Right atrium auricular region (tissue), 2 donors: Measurements from ENCODE around the gene GSDME. TPM values are rescaled to one million over a fixed set of nuclear protein-coding genes. Genes with fewer than 3 reads are reported as not detected.
A peak's percentile ranks its signal among the peaks of the same experiment; 100 is the strongest.

Experiments used
- DNase-seq: peaks from one replicate; pipeline ENCODE4 v3.0.0-alpha.2; 2019; ENCODE audit warnings: low spot score
- H3K27ac ChIP-seq, 2 donors: fragments of 200-600 bp; sonication (generic); 1 replicate in 1 of 2; 2 replicates in 1 of 2; pipeline ENCODE4 v1.5.1; 2016 to 2019
- H3K27me3 ChIP-seq, 2 donors: fragments of 200-600 bp; sonication (generic); one replicate each; pipeline versions ENCODE4 v1.5.1 to v1.6.0; 2017 to 2019
- H3K36me3 ChIP-seq: fragments of 200-600 bp; sonication (generic); one replicate; pipeline ENCODE4 v1.5.1; 2016
- H3K4me1 ChIP-seq, 2 donors: fragments of 200-600 bp; sonication (generic); one replicate each; pipeline versions ENCODE4 v1.5.1 to v1.6.0; 2017 to 2019
- H3K4me3 ChIP-seq, 2 donors: fragments of 200-600 bp; sonication (generic); 1 replicate in 1 of 2; 2 replicates in 1 of 2; pipeline ENCODE4 v1.5.1; 2017 to 2019; ENCODE audit warnings: mild to moderate bottlenecking in 1 of 2, moderate library complexity in 1 of 2
- H3K9me3 ChIP-seq, 2 donors: fragments of 200-600 bp; sonication (generic); one replicate each; pipeline ENCODE4 v1.5.1; 2019
- CTCF ChIP-seq, 2 donors: fragments of 200-600 bp; sonication (generic); IDR thresholded peaks; one replicate each; pipeline ENCODE4 v1.5.1; 2019; ENCODE audit warnings: antibody characterized with exemption in 2 of 2
- total RNA-seq, 2 donors: library from RNA; depleted of rRNA; stranded (reverse); fragments of >200 nt; gene quantifications; one replicate each; pipeline ENCODE4 v1.1.0, GENCODE V29; 2016

Gene GSDME
- total RNA-seq, 2 donors from 2014 or later: 7.7 to 11.9 TPM

- no peak overlapping the region for H3K27ac ChIP-seq
- peaks cover 0 to 5% of the 10 kb centered on the region in 2 donors for H3K4me1 ChIP-seq
- TF ChIP-seq CTCF (IDR thresholded peaks at IDR 0.05): no peak
- no peaks in the 10 kb centered on the region for H3K36me3 ChIP-seq
- H3K4me3 ChIP-seq: no peak overlapping the region
- DNase-seq: no peak
- H3K27me3 ChIP-seq: no peaks in the 10 kb centered on the region
- no peaks in the 10 kb centered on the region for H3K9me3 ChIP-seq
These were observed 23.8 kb upstream of the GSDME start for GRCh38 chr7:24781106-24781505.

- H3K27ac ChIP-seq: peak overlapping the region; percentile 17 to 46
- no peaks in the 10 kb centered on the region for H3K9me3 ChIP-seq
- TF ChIP-seq CTCF (IDR thresholded peaks at IDR 0.05): no peak
- H3K27me3 ChIP-seq: no peaks in the 10 kb centered on the region
- H3K4me1 ChIP-seq: peaks cover 0 to 5% of the 10 kb centered on the region in 2 donors
- DNase-seq: no peak
- no peaks in the 10 kb centered on the region for H3K36me3 ChIP-seq
- H3K4me3 ChIP-seq: no peak overlapping the region
These were observed 22.0 kb upstream of the GSDME start for GRCh38 chr7:24779283-24779655.

- no peak overlapping the region for H3K4me3 ChIP-seq
- H3K9me3 ChIP-seq: no peaks in the 10 kb centered on the region
- H3K36me3 ChIP-seq: no peaks in the 10 kb centered on the region
- H3K4me1 ChIP-seq: peaks cover 0 to 5% of the 10 kb centered on the region in 2 donors
- DNase-seq: peak; percentile 82
- TF ChIP-seq CTCF (IDR thresholded peaks at IDR 0.05): no peak
- no peaks in the 10 kb centered on the region for H3K27me3 ChIP-seq
- peak overlapping the region; percentile 17 to 46 for H3K27ac ChIP-seq
These were observed 21.4 kb upstream of the GSDME start for GRCh38 chr7:24778543-24779282.

GRCh38 chr7:24777806-24778205 is 20.5 kb upstream of the GSDME start:
- Histone ChIP-seq H3K4me3 (no peak overlapping the region), H3K27me3 (no peaks in the 10 kb centered on the region), H3K4me1 (peaks cover 0 to 5% of the 10 kb centered on the region in 2 donors), H3K36me3 (no peaks in the 10 kb centered on the region), H3K9me3 (no peaks in the 10 kb centered on the region), H3K27ac (no peak overlapping the region)
- no peak for TF ChIP-seq CTCF (IDR thresholded peaks at IDR 0.05)
- no peak for DNase-seq

- Histone ChIP-seq H3K4me1 (no peaks in the 10 kb centered on the region), H3K9me3 (no peaks in the 10 kb centered on the region), H3K4me3 (no peak overlapping the region), H3K36me3 (no peaks in the 10 kb centered on the region), H3K27me3 (no peaks in the 10 kb centered on the region), H3K27ac (no peak overlapping the region)
- TF ChIP-seq CTCF (IDR thresholded peaks at IDR 0.05): no peak
- no peak for DNase-seq
These were observed 16.4 kb upstream of the GSDME start for GRCh38 chr7:24773646-24774045.

- peak; percentile 50 for DNase-seq
- TF ChIP-seq CTCF (IDR thresholded peaks at IDR 0.05): no peak
- Histone ChIP-seq H3K36me3 (no peaks in the 10 kb centered on the region), H3K4me1 (peaks cover 0 to 3% of the 10 kb centered on the region in 2 donors), H3K27ac (no peak overlapping the region), H3K27me3 (no peaks in the 10 kb centered on the region), H3K4me3 (no peak overlapping the region), H3K9me3 (no peaks in the 10 kb centered on the region)
These were observed 12.6 kb upstream of the GSDME start for GRCh38 chr7:24769851-24770250.
